ENCODE results near the gene RNF187.

Gene RNF187

DNA sequence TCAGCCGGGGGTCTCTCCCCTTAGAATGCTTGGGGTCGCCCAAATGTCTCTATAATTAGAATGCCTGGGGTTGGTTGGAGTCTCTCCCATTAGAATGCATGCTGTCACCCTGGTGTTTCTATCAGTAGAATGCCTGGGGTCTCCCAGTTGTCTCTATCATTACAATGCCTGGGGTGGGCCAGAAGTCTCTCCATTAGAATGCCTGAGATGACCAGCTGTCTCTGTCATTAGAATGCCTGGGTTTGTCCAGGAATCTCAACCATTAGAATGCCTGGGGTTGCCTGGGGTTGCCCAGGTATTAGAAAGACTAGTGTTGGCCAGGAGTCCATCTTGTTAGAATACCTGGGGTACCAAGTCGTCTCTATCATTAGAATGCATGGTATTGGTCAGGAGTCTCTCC is 51.6 kb downstream of the RNF187 start:
- no peak for DNase-seq
- TF ChIP-seq CTCF (IDR thresholded peaks at IDR 0.05): no peak
- Mint-ChIP-seq H3K4me1 (no peaks in the 10 kb centered on the region), H3K4me3 (no peak overlapping the region), H3K27ac (no peak overlapping the region), H3K9me3 (peaks cover 43% of the 10 kb centered on the region), H3K27me3 (ENCODE audit: low read depth, poor library complexity) (peaks cover 48% of the 10 kb centered on the region), H3K36me3 (ENCODE audit: low read depth) (no peaks in the 10 kb centered on the region)

DNA sequence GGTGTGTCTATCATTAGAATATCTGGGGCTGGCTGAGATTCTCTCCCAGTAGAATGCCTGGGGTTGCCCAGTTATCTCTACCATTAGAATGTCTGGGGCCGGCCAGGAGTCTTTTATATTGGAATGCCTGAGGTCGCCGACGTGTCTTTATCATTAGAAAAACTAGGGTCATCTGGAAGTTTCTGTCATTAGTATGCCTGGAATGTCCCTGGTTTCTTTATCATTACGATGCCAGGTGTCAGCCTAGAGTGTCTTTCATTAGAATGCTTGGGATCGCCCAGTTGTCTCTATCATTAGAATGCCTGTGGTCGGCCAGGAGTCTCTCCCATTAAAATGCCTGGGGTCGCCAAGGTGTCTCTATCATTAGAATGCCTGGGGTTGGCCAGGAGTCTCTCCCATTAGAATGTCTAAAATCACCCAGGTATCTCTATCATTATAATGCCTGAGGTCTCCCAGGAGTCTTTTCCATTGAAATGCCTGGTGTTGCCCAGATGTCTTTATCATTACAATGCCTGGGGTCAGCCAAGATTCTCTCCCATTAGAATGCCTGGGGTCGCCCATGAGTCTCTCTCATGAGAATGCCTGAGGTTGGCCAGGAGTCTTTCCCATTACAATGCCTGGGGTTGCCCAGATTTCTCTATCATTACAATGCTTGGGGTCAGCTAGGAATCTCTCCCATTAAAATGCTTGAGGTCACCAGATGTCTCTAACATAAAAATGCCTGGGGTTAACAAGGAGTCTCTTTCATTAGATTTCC is 53.2 kb downstream of the RNF187 start:
- no peak for DNase-seq
- Mint-ChIP-seq H3K4me3 (no peak overlapping the region), H3K36me3 (ENCODE audit: low read depth) (no peaks in the 10 kb centered on the region), H3K9me3 (peaks cover 39% of the 10 kb centered on the region), H3K27me3 (ENCODE audit: low read depth, poor library complexity) (peaks cover 41% of the 10 kb centered on the region), H3K4me1 (no peaks in the 10 kb centered on the region), H3K27ac (no peak overlapping the region)
- TF ChIP-seq CTCF (IDR thresholded peaks at IDR 0.05): no peak

DNA sequence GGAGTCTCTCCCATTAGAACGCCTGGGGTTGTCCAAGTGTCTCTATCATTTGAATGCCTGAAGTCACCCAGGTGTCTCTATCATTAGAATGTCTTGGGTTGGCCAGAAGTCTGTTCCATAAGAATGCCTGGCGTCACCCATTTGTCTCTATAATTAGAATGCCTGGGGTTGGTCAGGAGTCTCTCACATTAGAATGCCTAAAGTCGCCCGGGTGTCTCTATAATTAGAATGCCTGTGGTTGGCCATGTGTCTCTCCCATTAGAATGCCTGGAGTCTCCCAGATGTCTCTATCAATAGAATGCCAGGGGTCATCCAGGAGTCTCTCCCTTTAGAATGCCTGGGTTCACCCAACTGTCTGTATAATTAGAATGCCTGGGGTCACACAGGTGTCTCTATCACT is 54.5 kb downstream of the RNF187 start:
- Mint-ChIP-seq H3K4me1 (no peaks in the 10 kb centered on the region), H3K4me3 (no peak overlapping the region), H3K36me3 (ENCODE audit: low read depth) (no peaks in the 10 kb centered on the region), H3K27ac (no peak overlapping the region), H3K9me3 (peaks cover 25% of the 10 kb centered on the region), H3K27me3 (ENCODE audit: low read depth, poor library complexity) (peaks cover 36% of the 10 kb centered on the region)
- DNase-seq: no peak
- TF ChIP-seq CTCF (IDR thresholded peaks at IDR 0.05): no peak

- Mint-ChIP-seq H3K4me3 (no peak overlapping the region), H3K4me1 (no peaks in the 10 kb centered on the region), H3K27me3 (ENCODE audit: low read depth, poor library complexity) (peaks cover 42% of the 10 kb centered on the region)
These were observed 55.2 kb downstream of the RNF187 start for GRCh38 chr1:228542376-228542775.

DNA sequence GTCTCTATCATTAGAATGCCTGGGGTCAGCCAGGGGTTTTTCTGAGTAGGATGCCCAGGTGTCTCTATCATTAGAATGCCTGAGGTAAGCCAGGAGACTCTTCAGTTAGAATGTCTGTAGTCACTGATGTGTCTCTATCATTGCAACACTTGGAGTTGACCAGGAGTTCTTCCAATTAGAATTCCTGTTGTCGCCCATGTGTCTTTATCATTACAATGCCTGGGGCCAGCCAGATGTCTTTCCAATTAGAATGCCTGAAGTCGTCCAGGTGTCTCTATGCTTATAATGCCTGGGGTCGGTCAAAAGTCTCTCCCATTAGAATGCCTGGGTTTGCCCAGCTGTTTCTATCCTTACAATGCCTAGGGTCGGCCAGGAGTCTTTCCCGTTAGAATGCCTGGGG is 55.8 kb downstream of the RNF187 start:
- TF ChIP-seq CTCF (IDR thresholded peaks at IDR 0.05): no peak
- Mint-ChIP-seq H3K27ac (no peak overlapping the region), H3K36me3 (ENCODE audit: low read depth) (no peaks in the 10 kb centered on the region), H3K4me1 (no peaks in the 10 kb centered on the region), H3K9me3 (peaks cover 13% of the 10 kb centered on the region), H3K27me3 (ENCODE audit: low read depth, poor library complexity) (peaks cover 42% of the 10 kb centered on the region), H3K4me3 (no peak overlapping the region)
- DNase-seq: no peak

More at GRCh38 chr1:228542376-228542775, 55.2 kb downstream of the RNF187 start:
- Mint-ChIP-seq H3K36me3 (ENCODE audit: low read depth) (no peaks in the 10 kb centered on the region), H3K9me3 (peaks cover 18% of the 10 kb centered on the region), H3K27ac (no peak overlapping the region)
- no peak for DNase-seq
- TF ChIP-seq CTCF (IDR thresholded peaks at IDR 0.05): no peak

GRCh38 chr1:228543396-228543795 is 56.2 kb downstream of the RNF187 start:
- H3K4me3 Mint-ChIP-seq: no peak overlapping the region
- no peak for DNase-seq
- H3K9me3 Mint-ChIP-seq: peaks cover 9% of the 10 kb centered on the region
- no peak overlapping the region for H3K27ac Mint-ChIP-seq
- no peaks in the 10 kb centered on the region for H3K4me1 Mint-ChIP-seq
- no peak for TF ChIP-seq CTCF (IDR thresholded peaks at IDR 0.05)
- no peaks in the 10 kb centered on the region for H3K36me3 Mint-ChIP-seq (ENCODE audit: low read depth)
- H3K27me3 Mint-ChIP-seq (ENCODE audit: low read depth, poor library complexity): peaks cover 40% of the 10 kb centered on the region

Data from nephron progenitor cell (in vitro differentiated cells).